Omental fat pad (tissue), 4 donors: ENCODE results near the gene PLXNA4. TPM values are rescaled to one million over a fixed set of nuclear protein-coding genes. Genes with fewer than 3 reads are reported as not detected.

Experiments
- ATAC-seq: fragments of 150-250 bp; one replicate; pipeline ENCODE4 v1.9.1; 2016; ENCODE audit warnings: mild to moderate bottlenecking, moderate library complexity; ENCODE audit not compliant: low FRiP score
- DNase-seq: peaks from one replicate; pipeline ENCODE4 v3.0.0-alpha.2; 2019; ENCODE audit warnings: low spot score
- CTCF ChIP-seq, 3 donors: fragments of 450-650 bp; IDR thresholded peaks; one replicate each; pipeline ENCODE4 v1.5.1; 2016 to 2017; ENCODE audit warnings: antibody characterized with exemption in 3 of 3, mild to moderate bottlenecking in 3 of 3, moderate library complexity in 2 of 3
- total RNA-seq, 4 donors: library from RNA; depleted of rRNA; stranded (reverse); fragments of >200 nt; gene quantifications; one replicate each; pipeline ENCODE4 v1.1.0, GENCODE V29; 2016

Gene PLXNA4
- total RNA-seq, 4 donors from 2014 or later = 31.4 to 111 (median 41.9) TPM

- no peak for TF ChIP-seq CTCF (IDR thresholded peaks at IDR 0.05)
- DNase-seq (no peak), ATAC-seq (no peak)
Observed at GRCh38 chr7:132499487-132499886, 76.8 kb downstream of the PLXNA4 start.

GRCh38 chr7:132499065-132499464, 77.2 kb downstream of the PLXNA4 start:
- ATAC-seq (no peak), DNase-seq (no peak)
- TF ChIP-seq CTCF (IDR thresholded peaks at IDR 0.05) = no peak

DNA sequence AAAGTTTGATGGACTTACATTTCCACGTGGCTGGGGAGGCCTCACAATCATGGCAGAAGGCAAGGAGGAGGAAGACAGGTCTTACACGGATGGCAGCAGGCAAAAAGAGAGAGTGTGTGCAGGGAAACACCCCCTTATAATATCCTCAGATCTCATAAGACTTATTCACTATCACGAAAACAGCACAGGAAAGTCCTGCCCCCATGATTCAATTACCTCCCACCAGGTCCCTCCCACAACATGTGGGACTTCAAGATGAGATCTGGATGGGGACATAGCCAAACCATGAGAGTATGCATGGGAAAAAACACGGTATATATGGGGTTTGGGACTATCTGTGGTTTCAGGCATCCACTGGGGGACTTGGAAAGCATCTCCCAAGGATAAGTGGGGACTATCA, 78.0 kb downstream of the PLXNA4 start:
- TF ChIP-seq CTCF (IDR thresholded peaks at IDR 0.05) = no peak
- DNase-seq = no peak
- no peak for ATAC-seq

GRCh38 chr7:132497098-132497497, 79.2 kb downstream of the PLXNA4 start:
- DNase-seq = no peak
- no peak for ATAC-seq
- TF ChIP-seq CTCF (IDR thresholded peaks at IDR 0.05) = no peak

- ATAC-seq = no peak
- TF ChIP-seq CTCF (IDR thresholded peaks at IDR 0.05) = no peak
Observed at GRCh38 chr7:132495936-132496335, 80.3 kb downstream of the PLXNA4 start.

DNA sequence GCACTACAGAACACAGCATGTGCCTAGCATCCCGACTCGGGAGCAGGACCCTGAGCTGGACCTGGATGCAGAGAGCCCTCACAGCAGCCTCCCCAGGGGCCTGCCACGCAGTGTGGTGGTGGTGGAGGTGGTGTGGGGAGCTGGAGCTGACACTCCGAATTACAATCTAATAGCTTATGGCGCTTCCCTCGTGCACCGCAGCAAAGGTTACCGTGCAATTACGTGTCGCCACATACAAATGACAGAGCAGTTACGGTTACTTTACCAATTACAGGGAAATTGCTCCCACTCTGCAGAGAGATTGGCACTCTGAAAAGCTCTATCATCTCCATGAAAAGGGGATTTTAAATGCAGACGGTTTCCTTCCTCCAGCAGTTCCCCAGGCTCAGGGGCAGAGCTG, 81.8 kb downstream of the PLXNA4 start:
- DNase-seq = no peak
- no peak for ATAC-seq

More at GRCh38 chr7:132495936-132496335, 80.3 kb downstream of the PLXNA4 start:
- DNase-seq = no peak

More for the DNA sequence above, 81.8 kb downstream of the PLXNA4 start:
- no peak for TF ChIP-seq CTCF (IDR thresholded peaks at IDR 0.05)
